HepG2 (cell line): ENCODE results near the gene AGPAT3.

ENCODE experiments used
- CTCF ChIP-seq: sonication (generic); formaldehyde crosslinking; IDR thresholded peaks from 2 replicates; pipeline ENCODE4 v1.5.0; 2020; ENCODE audit warnings: mild to moderate bottlenecking, missing genetic modification reagents, moderate library complexity
- ELF1 ChIP-seq: sonication (generic); formaldehyde crosslinking; IDR thresholded peaks from 2 replicates; pipeline ENCODE4 v1.4.0; 2020; ENCODE audit warnings: missing genetic modification reagents
- ERF ChIP-seq: IDR thresholded peaks from 2 replicates; pipeline ENCODE4 v1.6.1; 2018; ENCODE audit warnings: missing biosample characterization, missing genetic modification reagents
- EZH2 ChIP-seq: conservative IDR thresholded peaks from 2 replicates; pipeline ENCODE4 v1.6.1; 2012; ENCODE audit warnings: mild to moderate bottlenecking, low read depth, low read length, moderate library complexity
- GABPB1 ChIP-seq: IDR thresholded peaks from 2 replicates; pipeline ENCODE4 v1.6.1; 2016; ENCODE audit warnings: mild to moderate bottlenecking, missing genetic modification reagents, moderate library complexity, missing compliant biosample characterization
- SOX6 ChIP-seq, 2 experiments: fragments of 450-650 bp in 1 of 2; sonication (generic) in 1 of 2; formaldehyde crosslinking in 1 of 2; IDR thresholded peaks; 2 replicates each; pipeline versions ENCODE4 v1.4.0 to v1.6.1; 2017 to 2020; ENCODE audit warnings: antibody characterized with exemption in 1 of 2, mild to moderate bottlenecking in 1 of 2, missing genetic modification reagents in 1 of 2
- STAT6 ChIP-seq: sonication (generic); formaldehyde crosslinking; IDR thresholded peaks from 2 replicates; pipeline ENCODE4 v1.4.0; 2020; ENCODE audit warnings: missing genetic modification reagents, mild to moderate bottlenecking, borderline replicate concordance
- USF2 ChIP-seq, 2 experiments: sonication (generic) in 1 of 2; formaldehyde crosslinking in 1 of 2; IDR thresholded peaks; 2 replicates each; pipeline versions ENCODE4 v1.5.1 to v1.6.1; 2011 to 2020; ENCODE audit warnings: borderline replicate concordance in 1 of 2, low read depth in 1 of 2, low read length in 1 of 2, mild to moderate bottlenecking in 1 of 2, missing genetic modification reagents in 1 of 2, moderate library complexity in 1 of 2

GRCh38 chr21:43840259-43840658, 24.8 kb upstream of the AGPAT3 start:
- TF ChIP-seq SOX6 (IDR thresholded peaks at IDR 0.05) (no peak), SOX6 (CRISPR knock-in tag; IDR thresholded peaks at IDR 0.05) (no peak), GABPB1 (CRISPR knock-in tag) (no peak), ELF1 (CRISPR knock-in tag) (no peak), CTCF (CRISPR knock-in tag) (no peak), STAT6 (CRISPR knock-in tag) (no peak), USF2 (IDR thresholded peaks at IDR 0.05; ENCODE audit: low read depth, low read length) (no peak), USF2 (CRISPR knock-in tag; IDR thresholded peaks at IDR 0.05; ENCODE audit: borderline replicate concordance) (no peak), EZH2 (no peak), ERF (CRISPR knock-in tag) (no peak)
